NCI-H1417 (cell line): ENCODE data around the gene HNMT.
"Not testable (repeated sequence)": the region's sequence is repeated elsewhere in the genome, so short reads cannot be mapped to it uniquely, and the experiment has no call there.

Experiments
- DNase-seq, 3 experiments: peaks; one replicate each; lab custom pipeline; 2025; lab: John Stamatoyannopoulos, UW

Gene HNMT

DNA sequence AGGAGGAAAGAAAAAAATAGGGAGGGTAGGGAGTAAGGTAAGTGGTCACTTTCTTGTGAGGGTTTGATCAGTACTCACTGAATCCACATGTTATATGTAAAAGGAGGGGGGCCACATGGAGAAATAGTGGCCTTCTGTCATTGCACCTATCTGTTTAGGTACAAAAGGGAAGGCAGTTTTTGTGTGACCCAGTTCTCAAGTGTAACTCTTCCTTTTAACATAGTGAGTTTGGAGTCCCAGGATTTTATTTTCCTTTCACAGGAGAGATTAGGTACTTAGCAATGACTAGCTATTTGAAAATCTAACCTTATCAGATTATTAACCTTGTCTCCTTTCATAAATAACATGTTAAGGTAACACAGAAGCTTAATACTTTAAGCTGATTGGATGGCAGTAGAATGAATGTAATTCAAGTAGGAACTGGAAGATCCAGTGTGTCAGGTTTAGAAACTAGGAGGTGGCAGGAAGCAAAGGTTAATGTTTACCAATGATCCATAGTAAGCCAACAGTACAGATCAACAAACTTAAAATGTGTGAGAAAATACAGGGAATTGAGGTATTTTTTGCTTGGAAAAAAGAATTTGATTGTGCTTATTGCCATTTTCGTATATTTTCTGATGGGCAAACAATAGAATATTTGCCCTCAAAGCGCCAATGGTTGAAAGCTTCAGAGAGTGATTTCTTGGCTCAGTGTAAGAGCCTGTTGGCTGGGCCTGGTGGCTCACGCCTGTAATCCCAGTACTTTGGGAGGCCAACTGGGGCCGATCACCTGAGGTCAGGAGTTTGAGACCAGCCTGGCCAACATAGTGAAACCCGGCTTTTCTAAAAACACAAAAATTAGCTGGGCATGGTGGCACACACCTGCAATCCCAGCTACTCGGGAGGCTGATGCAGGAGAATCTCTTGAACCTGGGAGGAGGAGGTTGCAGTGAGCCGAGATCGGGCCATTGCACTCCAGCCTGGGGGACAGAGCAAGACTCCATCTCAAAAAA is 11.3 kb downstream of the HNMT start:
- peak in 1 of 3 experiments; percentile 46 for DNase-seq

DNA sequence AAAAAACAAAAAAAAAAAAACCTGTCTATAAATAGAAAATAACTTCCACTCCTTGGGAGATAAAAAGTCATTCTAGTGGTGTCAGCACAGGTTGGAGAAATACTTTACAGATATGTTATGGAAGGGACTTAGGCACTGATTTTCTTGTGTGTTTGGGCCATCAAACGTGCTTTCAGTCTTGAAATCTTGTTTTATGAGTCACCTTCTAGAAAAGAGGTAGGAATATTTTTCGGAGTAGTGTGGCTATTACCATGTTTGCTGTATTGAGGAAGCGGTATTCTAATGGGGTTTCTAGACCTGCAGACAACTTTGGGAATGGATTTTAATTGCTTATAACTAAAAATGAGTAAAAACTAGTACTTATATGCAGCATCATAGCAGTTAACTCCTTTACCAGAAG is 12.0 kb downstream of the HNMT start:
- DNase-seq = no peak

DNA sequence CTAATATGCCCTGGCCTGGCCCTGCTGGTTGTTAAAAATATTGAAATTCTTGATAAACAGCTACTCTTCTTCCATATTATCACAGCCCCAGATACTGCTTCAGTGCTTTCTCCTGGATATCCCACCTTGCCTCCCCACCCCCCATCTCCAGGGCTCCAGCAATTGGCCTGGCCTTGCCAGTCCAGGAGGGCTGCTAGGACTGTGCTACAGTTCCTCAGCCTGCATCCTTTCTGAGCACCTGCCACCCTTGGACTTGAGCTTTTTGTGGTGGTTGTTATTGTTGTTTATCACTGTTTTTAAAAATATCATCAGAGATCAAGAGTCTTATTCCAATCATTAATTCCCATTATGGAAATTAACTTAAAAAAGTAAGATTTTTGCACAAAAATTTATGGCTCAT is 13.5 kb downstream of the HNMT start:
- DNase-seq = no peak

- no peak for DNase-seq
Observed at GRCh38 chr2:137980459-137980858, 16.2 kb downstream of the HNMT start.

DNA sequence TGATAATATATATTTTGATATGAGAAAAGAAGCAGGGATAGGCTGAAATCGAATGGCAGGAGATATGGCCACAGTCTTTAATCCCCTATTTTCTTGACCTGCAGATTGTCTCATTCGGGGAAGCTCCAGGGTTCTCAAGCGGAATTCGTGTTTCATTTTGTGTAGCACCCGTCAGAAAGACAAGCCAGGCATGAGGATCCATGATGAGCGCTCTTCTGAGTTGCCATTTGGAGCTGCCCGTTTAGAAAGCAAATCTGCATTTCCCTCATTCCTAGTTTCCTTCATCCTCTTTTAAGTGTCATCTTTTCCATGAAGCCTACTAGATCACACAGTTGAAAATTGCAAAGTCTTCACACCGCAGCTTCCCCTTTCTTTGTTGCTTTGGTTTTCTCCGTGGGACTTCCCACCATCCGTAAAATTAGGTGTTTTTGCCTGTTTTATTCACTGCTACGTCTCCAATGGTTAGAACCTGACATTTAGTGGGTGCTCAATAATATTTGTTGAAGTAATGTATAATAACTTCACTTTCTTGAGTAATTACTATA is 16.9 kb downstream of the HNMT start:
- no peak for DNase-seq

DNA sequence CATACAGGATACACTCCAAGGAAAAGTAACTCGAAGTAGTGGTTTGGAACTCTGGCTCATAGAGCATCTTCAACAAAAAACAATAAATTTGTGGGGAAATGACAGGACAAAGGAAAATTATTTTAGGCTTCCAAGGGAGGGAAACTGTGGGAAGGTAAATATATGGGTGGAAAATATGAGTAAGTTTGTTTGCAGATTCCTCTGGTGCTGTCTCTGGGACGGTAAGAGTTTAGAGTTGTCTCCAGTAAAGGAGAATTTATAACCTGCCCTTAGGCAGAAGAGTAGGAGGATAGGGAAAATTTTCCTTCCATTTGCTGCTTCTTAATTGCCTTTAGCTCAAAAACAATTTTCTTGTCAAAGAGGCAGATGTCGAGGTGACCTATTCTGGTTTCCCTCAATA is 19.3 kb downstream of the HNMT start:
- DNase-seq = no peak

DNA sequence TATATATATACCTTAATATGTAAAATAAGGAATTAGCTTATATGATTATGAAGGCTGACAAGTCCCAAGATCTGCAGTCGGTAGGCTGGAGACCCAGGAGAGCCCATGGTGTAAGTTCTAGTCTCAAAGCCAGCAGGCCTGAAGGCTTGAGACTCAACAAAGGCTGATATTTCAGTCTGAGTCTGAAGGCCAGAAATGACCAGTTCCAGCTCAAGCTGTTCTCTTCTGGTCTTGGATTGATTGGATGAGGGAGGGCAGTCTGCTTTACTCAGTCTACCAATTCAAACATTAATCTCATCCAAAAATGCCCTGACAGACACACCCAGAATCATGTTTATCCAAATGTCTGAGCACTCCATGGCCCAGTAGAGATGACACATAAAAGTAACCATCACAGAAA is 22.0 kb downstream of the HNMT start:
- DNase-seq = no peak

GRCh38 chr2:137987011-137987410 is 22.7 kb downstream of the HNMT start:
- DNase-seq = peak in 1 of 3 experiments; percentile 17

DNA sequence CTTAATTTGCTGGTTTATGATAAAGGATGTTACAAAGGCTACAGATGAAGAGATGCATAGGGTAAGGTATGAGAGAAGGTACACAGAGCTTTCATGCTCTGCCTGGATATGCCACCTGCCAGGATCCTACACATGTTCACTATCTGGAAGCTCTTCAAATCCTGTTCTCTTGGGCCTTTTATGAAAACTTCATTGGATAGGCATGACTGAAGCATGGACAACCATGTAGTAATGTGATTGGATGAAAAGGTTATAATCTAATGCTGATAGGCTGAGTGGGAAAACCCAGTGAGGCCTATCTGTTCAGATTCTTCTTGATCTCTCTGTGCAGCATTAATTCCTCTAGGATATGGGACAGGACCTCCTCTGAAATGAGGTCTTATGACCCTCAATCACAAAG is 26.8 kb downstream of the HNMT start:
- no peak for DNase-seq

- no peak for DNase-seq
Observed at GRCh38 chr2:137992039-137992646, 27.9 kb downstream of the HNMT start.

DNA sequence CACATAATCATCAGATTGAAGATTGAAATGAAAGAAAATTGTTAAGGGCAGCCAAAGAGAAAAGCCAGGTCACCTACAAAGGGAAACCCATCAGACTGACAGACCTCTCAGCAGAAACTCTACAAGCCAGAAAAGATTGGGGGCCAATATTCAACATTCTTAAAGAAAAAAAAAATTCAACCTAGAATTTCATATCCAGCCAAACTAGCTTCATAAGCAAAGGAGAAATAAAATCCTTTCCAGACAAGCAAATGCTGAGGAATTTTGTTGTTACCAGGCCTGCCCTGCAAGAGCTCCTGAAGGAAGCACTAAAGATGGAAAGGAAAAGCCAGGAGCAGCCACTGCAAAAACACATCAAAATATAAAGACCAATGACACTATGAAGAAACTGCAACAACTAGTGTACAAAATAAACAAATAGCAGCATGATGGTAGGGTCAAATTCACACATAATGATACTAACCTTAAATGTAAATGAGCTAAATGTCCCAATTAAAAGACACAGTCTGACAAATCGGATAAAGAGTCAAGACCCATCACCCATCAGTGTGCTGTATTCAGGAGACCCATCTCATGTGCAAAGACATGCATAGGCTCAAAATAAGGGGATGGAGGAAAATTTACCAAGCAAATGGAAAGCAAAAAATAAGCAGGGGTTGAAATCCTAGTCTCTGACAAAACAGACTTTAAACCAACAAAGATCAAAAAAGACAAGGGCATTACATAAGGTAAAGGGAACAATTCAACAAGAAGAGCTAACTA is 29.6 kb downstream of the HNMT start:
- DNase-seq = not testable (repeated sequence)

GRCh38 chr2:137995368-137995767 is 31.1 kb downstream of the HNMT start:
- not testable (repeated sequence) for DNase-seq

GRCh38 chr2:137996158-137996557 is 31.9 kb downstream of the HNMT start:
- DNase-seq = not testable (repeated sequence)

- no peak for DNase-seq
Observed at GRCh38 chr2:137997733-137998132, 33.5 kb downstream of the HNMT start.

GRCh38 chr2:137998503-137998902 is 34.2 kb downstream of the HNMT start:
- no peak for DNase-seq

DNA sequence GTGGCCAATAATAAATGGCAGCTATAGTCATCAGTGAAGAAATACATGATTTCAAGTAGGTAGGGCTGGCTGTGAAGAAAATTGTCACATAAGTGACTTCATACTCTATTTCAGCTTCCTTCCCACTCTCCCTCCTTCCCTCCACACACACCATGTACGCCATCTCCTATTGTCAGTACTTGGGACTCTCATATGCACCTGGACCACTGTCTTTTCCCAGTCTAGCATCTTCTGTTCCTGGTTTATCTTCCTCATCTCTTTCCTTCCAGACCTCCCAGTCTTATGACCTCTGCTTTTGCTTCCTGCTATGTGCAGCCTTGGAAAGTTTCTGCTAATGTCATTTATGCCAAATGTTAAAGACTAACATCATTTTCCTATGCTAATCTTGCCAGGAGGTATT is 35.0 kb downstream of the HNMT start:
- no peak for DNase-seq

GRCh38 chr2:138000009-138000408 is 35.7 kb downstream of the HNMT start:
- no peak for DNase-seq

- DNase-seq = no peak
Observed at GRCh38 chr2:138000796-138001195, 36.5 kb downstream of the HNMT start.

- no peak for DNase-seq
Observed at GRCh38 chr2:138003411-138003810, 39.1 kb downstream of the HNMT start.

DNA sequence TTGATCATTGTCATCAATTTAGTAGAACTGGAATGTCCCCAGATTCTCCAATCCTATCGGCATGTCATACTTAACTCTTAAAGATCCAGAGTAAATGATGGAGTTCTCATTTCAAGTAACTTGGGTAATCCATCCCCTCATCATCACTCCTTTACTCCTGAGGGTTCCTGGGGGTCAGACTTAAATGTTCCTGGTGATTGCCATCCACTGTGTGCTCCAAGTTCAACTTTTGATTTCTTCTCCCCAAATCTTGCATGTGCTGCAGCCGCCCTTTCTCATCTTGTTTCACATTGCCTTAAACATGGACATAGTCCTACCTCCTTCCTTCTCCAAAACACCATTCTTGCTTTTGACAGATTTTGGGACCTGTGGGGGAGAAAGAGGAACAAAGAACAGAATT is 43.2 kb downstream of the HNMT start:
- no peak for DNase-seq

DNA sequence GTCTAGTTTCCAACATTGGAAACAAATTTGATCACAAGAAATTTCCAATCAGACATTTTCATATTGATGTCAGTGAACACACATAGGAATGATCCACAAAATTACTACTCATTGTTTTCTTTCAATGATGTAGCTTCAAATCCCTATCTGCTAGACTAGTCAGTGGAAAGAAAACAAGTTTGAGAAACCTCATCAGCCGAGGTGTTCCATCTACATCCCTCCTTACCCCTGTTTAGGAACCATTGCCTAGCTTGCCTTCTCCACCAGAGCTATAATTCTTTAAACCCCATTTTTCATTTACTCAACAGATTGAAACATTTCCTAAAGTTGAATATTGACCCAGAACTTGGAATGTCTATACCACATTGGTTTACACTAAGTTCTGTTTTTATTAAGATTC is 45.3 kb downstream of the HNMT start:
- no peak for DNase-seq

DNA sequence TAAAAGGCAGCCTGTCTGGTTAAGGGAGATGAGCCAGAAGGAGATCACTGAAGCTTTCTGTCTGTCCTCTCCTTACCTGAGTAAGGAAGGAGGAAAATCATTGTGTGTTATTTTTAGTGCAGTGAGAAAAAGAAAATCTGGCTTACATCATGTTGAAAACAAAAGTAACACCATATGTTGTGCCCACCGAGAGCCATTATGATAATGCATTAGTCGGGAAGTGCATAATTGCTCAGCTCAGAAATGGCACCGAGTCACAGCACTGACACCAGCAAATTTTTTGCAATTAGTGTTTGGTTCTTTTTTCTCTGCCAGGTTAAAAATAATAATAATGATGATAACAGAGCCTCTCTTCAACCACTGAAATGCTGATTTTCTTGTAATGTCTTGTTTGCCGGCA is 46.6 kb downstream of the HNMT start:
- DNase-seq = peak in 2 of 3 experiments; percentile 6 to 56
